Ovary (tissue), 9 donors: ENCODE results near the gene COL1A2. TPM values are rescaled to one million over a fixed set of nuclear protein-coding genes. Genes with fewer than 3 reads are reported as not detected.
A peak's percentile ranks its signal among the peaks of the same experiment; 100 is the strongest.

Source experiments
- DNase-seq, 5 donors: peaks; one replicate each; pipeline ENCODE4 v3.0.0-alpha.2; 2019 to 2020
- H3K27ac ChIP-seq, 2 donors: fragments of 200-600 bp; one replicate each; pipeline versions ENCODE4 v1.5.1 to v1.8.0; 2019 to 2022
- H3K27me3 ChIP-seq: fragments of 200-600 bp; one replicate; pipeline ENCODE4 v1.8.0; 2022
- H3K36me3 ChIP-seq: fragments of 200-600 bp; sonication (generic); one replicate; pipeline ENCODE4 v1.5.1; 2019
- H3K4me1 ChIP-seq: one replicate; pipeline ENCODE4 v1.8.1; 2013; ENCODE audit warnings: mild to moderate bottlenecking, moderate library complexity; ENCODE audit not compliant: insufficient read depth
- H3K4me3 ChIP-seq: fragments of 200-600 bp; sonication (generic); one replicate; pipeline ENCODE4 v1.5.1; 2017
- H3K9me3 ChIP-seq, 2 donors: fragments of 200-600 bp in 1 of 2; sonication (generic) in 1 of 2; one replicate each; pipeline versions ENCODE4 v1.5.1 to v1.8.1; 2013 to 2019; ENCODE audit warnings: mild to moderate bottlenecking in 1 of 2, moderate library complexity in 1 of 2
- EP300 ChIP-seq: sonication (generic); formaldehyde crosslinking; IDR thresholded peaks from one replicate; pipeline ENCODE4 v1.6.1; 2017; ENCODE audit warnings: antibody characterized with exemption
- POLR2A ChIP-seq: fragments of 450-650 bp; IDR thresholded peaks from one replicate; pipeline ENCODE4 v1.6.1; 2017; ENCODE audit warnings: antibody characterized with exemption, mild to moderate bottlenecking, moderate library complexity
- WGBS, 3 donors: extraction: QIAGEN DNeasy Blood & Tissue Kit in 1 of 3; methylation state at CpG; one replicate each; pipeline versions ENCODE4 v1.1.5 to v1.1.7; 2013 to 2017; 5-methylcytosine and 5-hydroxymethylcytosine counted together
- intact Hi-C, 4 donors: fragments of 100-400 bp; cut with DNase I; formaldehyde crosslinking; loops; one replicate each; pipeline versions ENCODE4 v1.11.0 to v1.15.1; 2022 to 2023
- polyA plus RNA-seq, 2 donors: library from polyadenylated mRNA; stranded (reverse); fragments of 200-250 nt in 1 of 2; fragments of 350-450 nt in 1 of 2; fragmentation: Illumina TruSeq in 1 of 2; extraction: RNeasy Lipid Tissue Mini Kit (QIAGEN cat#74804) in 1 of 2; gene quantifications; one replicate each; pipeline ENCODE4 v1.2.3, GENCODE V29; 2013 to 2014
- total RNA-seq, 7 donors: library from RNA; depleted of rRNA in 2 of 7; stranded (reverse); fragments of >200 nt in 2 of 7; fragmentation: NEBNext Ultra II Directional in 3 of 7; extraction: Animal tissue kit (Norgen Biotek cat#: 25700) in 3 of 7; gene quantifications; one replicate each; pipeline versions ENCODE4 v1.1.0 to v1.2.4, GENCODE V29; 2016 to 2023
- TF ChIP-seq, protein P1 (sequence below), 3 donors: fragments of 450-650 bp in 2 of 3; fragments of 200-600 bp in 1 of 3; IDR thresholded peaks; one replicate each; pipeline versions ENCODE4 v1.5.1 to v1.8.0; 2016 to 2022; ENCODE audit warnings: antibody characterized with exemption in 3 of 3, mild to moderate bottlenecking in 1 of 3
- donor health status: DM: no; HTN: no; CAD: no; lungs with moderate emphysema.
- donor health status: DM: no; HTN: no; CAD: no.
- donor health status: Bipolar disorder and iron deficiency.
- donor health status: DM: yes; HTN: yes; CAD: no.
- donor health status: DM: no; HTN: no; CAD: no.
- donor health status: DM: yes; HTN: yes; CAD: no.

The COL1A2 gene
- total and polyA plus RNA-seq, 9 donors: 133 to 2,370 (median 497) TPM

- Histone ChIP-seq H3K9me3 (no peaks in the 10 kb centered on the region), H3K4me1 (peaks cover 3% of the 10 kb centered on the region), H3K27ac (no peak overlapping the region), H3K27me3 (no peaks in the 10 kb centered on the region), H3K36me3 (no peaks in the 10 kb centered on the region), H3K4me3 (no peak overlapping the region)
- no peak for TF ChIP-seq EP300
- TF ChIP-seq POLR2A: no peak
- TF ChIP-seq, protein P1, sequence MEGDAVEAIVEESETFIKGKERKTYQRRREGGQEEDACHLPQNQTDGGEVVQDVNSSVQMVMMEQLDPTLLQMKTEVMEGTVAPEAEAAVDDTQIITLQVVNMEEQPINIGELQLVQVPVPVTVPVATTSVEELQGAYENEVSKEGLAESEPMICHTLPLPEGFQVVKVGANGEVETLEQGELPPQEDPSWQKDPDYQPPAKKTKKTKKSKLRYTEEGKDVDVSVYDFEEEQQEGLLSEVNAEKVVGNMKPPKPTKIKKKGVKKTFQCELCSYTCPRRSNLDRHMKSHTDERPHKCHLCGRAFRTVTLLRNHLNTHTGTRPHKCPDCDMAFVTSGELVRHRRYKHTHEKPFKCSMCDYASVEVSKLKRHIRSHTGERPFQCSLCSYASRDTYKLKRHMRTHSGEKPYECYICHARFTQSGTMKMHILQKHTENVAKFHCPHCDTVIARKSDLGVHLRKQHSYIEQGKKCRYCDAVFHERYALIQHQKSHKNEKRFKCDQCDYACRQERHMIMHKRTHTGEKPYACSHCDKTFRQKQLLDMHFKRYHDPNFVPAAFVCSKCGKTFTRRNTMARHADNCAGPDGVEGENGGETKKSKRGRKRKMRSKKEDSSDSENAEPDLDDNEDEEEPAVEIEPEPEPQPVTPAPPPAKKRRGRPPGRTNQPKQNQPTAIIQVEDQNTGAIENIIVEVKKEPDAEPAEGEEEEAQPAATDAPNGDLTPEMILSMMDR (IDR thresholded peaks at IDR 0.05): no peak
- intact Hi-C loops: no loop called here
- no peak for DNase-seq
- WGBS, 3 donors: 24 to 33% (median 25%) methylated on average over 1 of the region's 1 CpG
Observed at GRCh38 chr7:94403546-94403945, 8.9 kb downstream of the COL1A2 start.

- H3K4me3 ChIP-seq: no peak overlapping the region
- 5 to 16% (median 11%) methylated on average over 1 of the region's 1 CpG for WGBS, 3 donors
- H3K27me3 ChIP-seq: no peaks in the 10 kb centered on the region
- intact Hi-C loops: no loop called here
- no peak for DNase-seq
- H3K9me3 ChIP-seq: no peaks in the 10 kb centered on the region
- no peaks in the 10 kb centered on the region for H3K36me3 ChIP-seq
- no peak overlapping the region for H3K27ac ChIP-seq
- H3K4me1 ChIP-seq: peaks cover 6% of the 10 kb centered on the region
- TF ChIP-seq EP300 (no peak), POLR2A (no peak)
- TF ChIP-seq, protein P1 (IDR thresholded peaks at IDR 0.05): no peak
Observed at GRCh38 chr7:94405506-94405905, 10.8 kb downstream of the COL1A2 start.

- WGBS, 3 donors: 26 to 31% (median 28%) methylated on average over 6 of the region's 6 CpGs
- intact Hi-C loops: no loop called here
- H3K4me3 ChIP-seq: no peak overlapping the region
- no peak for DNase-seq
- no peaks in the 10 kb centered on the region for H3K27me3 ChIP-seq
- peaks cover 4% of the 10 kb centered on the region for H3K4me1 ChIP-seq
- no peaks in the 10 kb centered on the region for H3K36me3 ChIP-seq
- TF ChIP-seq POLR2A (no peak), EP300 (no peak)
- TF ChIP-seq, protein P1 (IDR thresholded peaks at IDR 0.05): no peak
- no peaks in the 10 kb centered on the region for H3K9me3 ChIP-seq
- H3K27ac ChIP-seq: no peak overlapping the region
Observed at GRCh38 chr7:94406696-94407095, 12.0 kb downstream of the COL1A2 start.

DNA sequence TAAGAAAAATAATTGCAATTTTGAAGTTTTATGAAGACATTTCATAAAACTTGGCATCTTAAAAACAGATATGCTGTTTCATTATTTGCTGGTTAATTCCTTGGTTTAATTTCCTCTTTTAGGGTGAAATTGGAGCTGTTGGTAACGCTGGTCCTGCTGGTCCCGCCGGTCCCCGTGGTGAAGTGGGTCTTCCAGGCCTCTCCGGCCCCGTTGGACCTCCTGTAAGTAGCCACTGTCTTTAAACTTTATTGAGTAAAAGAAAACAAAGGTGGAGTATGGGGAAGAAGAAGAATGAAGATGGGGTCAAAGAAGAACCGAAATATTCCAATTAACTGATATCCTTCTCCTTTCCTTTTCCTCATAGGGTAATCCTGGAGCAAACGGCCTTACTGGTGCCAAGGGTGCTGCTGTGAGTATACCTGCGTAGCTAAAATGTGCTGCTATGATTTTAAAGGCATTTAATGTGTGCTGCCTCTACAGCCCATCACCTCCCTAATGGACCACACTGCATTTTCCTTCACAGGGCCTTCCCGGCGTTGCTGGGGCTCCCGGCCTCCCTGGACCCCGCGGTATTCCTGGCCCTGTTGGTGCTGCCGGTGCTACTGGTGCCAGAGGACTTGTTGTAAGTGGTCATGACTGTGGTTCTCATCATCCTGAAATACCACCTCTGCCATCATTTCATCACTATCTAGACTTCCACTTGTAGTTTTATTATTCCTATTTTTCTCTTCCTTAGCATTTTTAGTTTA is 14.7 kb downstream of the COL1A2 start:
- Histone ChIP-seq H3K9me3 (no peaks in the 10 kb centered on the region), H3K4me1 (peaks cover 12% of the 10 kb centered on the region), H3K36me3 (no peaks in the 10 kb centered on the region), H3K4me3 (no peak overlapping the region), H3K27ac (peak overlapping the region in 1 of 2 donors; percentile 59), H3K27me3 (no peaks in the 10 kb centered on the region)
- TF ChIP-seq EP300 (no peak), POLR2A (no peak)
- TF ChIP-seq, protein P1 (IDR thresholded peaks at IDR 0.05): no peak
- DNase-seq: no peak
- intact Hi-C loops: no loop called here
- WGBS, 3 donors: 53 to 57% (median 53%) methylated on average over 15 of the region's 15 CpGs
